DMS 273 (cell line): ENCODE measurements around the gene UXS1.
A peak's percentile ranks its signal among the peaks of the same experiment; 100 is the strongest.

Experiments used
- DNase-seq: peaks from one replicate; lab custom pipeline; 2025; ENCODE audit not compliant: unreplicated experiment; lab: John Stamatoyannopoulos, UW

UXS1 gene

GRCh38 chr2:106090916-106091618 is 103.0 kb downstream of the UXS1 start:
- DNase-seq, result no peak

DNA sequence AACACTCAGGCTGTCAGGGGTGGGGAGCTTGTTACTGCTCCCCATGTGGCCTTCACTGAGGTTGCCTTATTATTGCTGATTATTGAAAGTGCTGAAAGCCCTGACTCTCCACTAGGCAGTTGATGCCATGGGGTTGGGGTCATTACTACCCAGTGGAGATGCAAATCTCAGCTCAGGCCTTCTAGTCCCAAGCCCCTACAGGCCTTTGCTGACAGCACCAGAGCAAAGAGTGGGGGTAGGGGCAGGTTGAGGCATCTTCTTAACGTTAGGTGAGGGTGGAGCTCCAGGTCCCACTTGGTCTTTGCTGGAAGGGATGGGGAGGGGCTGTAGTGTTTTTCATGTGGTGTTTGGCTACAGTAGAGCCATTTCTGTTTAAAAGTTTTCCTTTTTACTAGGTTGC is 104.5 kb downstream of the UXS1 start:
- DNase-seq, result no peak

- peak; percentile 38 for DNase-seq
Measured at GRCh38 chr2:106085181-106085940, 108.7 kb downstream of the UXS1 start.

- DNase-seq, result peak; percentile 26
Measured at GRCh38 chr2:106080959-106081358, 113.1 kb downstream of the UXS1 start.

GRCh38 chr2:106078096-106078495 is 116.0 kb downstream of the UXS1 start:
- DNase-seq, result no peak

DNA sequence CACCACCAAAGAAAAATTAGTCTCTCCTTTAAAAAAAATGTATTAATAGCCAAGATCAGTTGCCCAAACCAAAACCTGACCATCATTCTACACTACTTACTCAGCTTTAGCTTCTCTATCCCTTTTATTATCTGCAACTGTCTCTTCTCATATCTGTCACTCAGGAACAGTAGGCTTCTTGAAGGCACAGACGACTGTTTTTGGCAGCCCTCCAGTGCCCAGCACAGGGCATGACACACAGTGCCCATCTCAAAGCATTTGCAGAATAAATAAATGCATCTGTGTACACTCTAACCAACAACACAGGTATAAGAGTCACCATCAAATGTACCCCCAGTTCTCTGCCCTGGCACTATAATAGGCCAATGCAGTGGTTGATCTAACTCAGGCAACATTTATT is 117.2 kb downstream of the UXS1 start:
- no peak for DNase-seq

GRCh38 chr2:106075048-106075447 is 119.1 kb downstream of the UXS1 start:
- DNase-seq, result no peak

GRCh38 chr2:106073678-106074406 is 120.3 kb downstream of the UXS1 start:
- no peak for DNase-seq

- DNase-seq, result no peak
Measured at GRCh38 chr2:106070181-106070580, 123.9 kb downstream of the UXS1 start.

DNA sequence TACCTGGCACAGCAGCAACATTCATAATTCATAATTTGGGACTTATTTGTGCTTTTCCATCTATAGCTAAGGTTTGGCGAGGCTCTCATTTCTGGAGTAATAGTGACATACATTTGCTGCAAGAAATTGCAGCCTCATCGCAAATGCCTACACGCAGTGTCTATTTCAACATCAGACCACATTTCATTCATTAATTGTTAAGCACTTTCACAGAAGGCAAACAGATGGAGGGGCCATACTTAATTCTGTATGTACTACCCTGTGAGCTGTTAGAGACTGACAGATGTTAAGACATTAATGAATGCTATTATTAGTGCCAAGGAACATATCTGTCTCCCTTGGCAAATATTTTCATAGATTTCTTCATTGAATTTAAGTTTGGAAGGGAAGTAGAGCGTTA is 125.7 kb downstream of the UXS1 start:
- DNase-seq, result peak; percentile 95

- DNase-seq, result peak; percentile 86
Measured at GRCh38 chr2:106065983-106066820, 127.9 kb downstream of the UXS1 start.

- DNase-seq, result peak; percentile 48
Measured at GRCh38 chr2:106065268-106065982, 128.7 kb downstream of the UXS1 start.

DNA sequence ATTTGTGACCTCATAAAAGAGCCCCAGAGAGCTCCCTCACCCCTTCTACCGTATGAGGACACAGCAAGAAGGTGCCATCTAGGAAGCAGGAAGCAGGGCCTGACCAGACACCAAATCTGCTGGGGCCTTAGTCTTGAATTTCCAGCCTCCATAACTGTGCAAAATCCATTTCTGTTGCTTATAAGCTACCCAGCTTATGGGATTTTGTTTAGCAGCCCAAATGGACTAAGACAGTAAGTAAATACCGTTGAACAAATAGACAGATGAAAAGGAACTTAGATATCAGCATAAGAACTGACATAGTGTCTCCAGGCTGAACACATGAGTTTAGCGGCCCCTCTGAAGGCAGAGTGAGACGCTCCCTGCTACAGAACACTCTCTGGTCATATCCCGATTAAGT is 130.9 kb downstream of the UXS1 start:
- DNase-seq, result no peak

DNA sequence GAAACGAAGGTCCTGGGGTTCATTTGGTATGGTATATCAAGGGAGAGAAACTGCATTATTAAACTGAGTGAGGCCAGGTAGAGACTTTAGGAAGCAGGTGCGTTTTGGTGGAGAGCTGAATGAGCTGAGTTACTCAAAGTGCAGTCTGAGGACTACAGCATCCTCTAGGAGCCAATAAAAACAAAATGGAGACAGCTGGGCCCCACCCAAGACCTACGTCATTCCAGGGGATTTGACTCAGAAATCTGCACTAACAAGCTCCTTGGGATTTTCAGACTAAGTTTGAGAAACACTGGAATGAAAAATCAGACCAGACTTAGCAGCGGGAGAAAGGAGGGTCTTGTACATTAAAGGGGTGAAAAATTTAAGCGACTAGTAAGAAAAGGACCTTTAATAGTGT is 131.5 kb downstream of the UXS1 start:
- no peak for DNase-seq

- DNase-seq, result no peak
Measured at GRCh38 chr2:106061611-106062349, 132.3 kb downstream of the UXS1 start.

DNA sequence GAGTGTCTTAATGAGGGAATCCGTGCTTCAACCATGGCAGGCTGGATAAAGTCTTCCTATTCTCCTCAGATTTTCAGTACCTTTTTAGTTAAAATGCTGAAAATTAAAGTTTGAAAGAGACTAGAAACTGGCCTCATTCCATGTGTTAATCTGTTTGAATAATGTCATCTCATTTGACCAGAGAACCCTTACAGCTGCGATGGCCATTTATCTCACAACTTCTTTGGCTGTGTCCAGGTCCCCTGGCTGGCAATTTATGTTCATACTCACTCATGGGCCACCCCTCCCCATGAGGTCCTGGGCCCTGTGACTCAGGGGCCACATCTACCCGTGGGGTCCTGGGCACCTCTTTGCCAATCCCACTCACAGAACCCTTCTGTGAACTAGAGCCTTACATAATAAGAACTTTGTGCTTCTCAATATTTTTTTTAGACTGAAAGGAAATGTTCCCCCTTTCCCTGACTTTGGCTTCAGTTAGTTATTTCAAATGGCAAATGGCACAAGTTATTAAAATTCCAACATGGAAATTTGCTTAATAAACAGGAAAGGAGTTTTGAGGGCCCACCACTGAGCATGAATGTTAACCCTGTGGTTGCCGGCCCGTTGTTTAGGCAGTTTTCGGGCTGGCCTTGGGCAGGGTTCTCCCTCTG is 134.6 kb downstream of the UXS1 start:
- no peak for DNase-seq

- DNase-seq, result no peak
Measured at GRCh38 chr2:106058469-106059137, 135.5 kb downstream of the UXS1 start.

- no peak for DNase-seq
Measured at GRCh38 chr2:106057206-106057605, 136.9 kb downstream of the UXS1 start.
